NCI-H526 (cell line): ENCODE measurements around the gene MUSTN1.

ENCODE experiments used
- DNase-seq, 2 experiments: peaks; one replicate each; lab custom pipeline; 2025; lab: John Stamatoyannopoulos, UW

The MUSTN1 gene

DNA sequence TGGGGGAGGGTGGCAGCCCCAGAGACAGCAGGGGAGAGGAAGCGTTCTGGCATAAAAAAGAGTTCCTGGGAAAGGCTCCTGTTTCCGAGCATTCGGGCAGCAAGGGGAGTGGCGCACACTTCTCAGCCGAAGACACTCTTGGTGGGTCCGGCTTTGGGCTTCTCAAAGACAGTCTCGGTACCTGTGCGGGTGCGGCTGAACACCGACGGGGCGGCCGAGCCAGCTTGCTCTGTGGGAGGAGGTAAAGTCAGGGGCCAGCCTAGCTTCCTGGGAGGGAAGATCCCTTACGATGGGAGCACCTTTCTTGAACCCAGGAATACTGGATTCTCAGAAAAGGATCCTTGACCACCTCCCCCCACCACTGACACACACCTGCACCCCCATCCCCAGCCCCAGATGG is 1.6 kb downstream of the MUSTN1 start:
- DNase-seq, result no peak

DNA sequence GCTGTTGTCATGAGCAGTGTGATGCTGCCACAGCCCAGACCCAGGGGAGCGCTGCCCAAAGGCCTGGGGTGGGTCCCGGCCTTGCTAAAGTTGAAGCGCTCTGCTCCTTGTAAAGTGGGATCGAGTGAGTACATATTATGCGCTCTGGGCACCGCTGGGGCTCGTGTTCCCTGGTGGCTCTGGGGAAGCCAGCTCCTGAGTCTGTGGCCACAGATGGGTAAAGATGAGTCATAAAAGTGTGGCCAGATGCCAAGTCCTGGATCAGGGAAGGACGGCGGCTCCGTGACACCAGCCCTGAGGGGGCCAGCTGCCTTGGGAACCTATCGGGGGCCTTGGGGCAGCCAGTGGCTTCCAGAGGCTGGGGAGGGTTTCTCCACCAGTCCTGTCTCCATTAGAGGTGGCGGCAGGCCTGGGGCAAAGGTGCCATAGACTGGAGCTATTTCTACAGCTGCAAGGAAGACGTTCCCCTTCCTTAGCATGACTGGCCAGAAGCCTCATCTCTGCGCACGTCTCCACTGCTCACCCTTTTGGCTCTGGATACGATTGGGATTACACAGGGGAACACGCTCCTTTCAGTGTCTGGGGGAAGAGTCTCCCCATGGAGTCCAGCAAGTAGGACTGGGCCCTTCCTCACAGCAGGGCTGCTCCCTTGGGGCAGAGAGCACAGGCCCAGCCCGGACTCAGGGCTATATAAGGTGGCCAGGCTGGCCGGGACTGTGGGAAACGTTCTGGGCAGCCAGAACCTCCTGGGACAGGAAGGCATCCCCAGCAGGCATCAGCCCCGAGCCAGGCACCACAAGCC is 3.1 kb downstream of the MUSTN1 start:
- DNase-seq, result no peak

DNA sequence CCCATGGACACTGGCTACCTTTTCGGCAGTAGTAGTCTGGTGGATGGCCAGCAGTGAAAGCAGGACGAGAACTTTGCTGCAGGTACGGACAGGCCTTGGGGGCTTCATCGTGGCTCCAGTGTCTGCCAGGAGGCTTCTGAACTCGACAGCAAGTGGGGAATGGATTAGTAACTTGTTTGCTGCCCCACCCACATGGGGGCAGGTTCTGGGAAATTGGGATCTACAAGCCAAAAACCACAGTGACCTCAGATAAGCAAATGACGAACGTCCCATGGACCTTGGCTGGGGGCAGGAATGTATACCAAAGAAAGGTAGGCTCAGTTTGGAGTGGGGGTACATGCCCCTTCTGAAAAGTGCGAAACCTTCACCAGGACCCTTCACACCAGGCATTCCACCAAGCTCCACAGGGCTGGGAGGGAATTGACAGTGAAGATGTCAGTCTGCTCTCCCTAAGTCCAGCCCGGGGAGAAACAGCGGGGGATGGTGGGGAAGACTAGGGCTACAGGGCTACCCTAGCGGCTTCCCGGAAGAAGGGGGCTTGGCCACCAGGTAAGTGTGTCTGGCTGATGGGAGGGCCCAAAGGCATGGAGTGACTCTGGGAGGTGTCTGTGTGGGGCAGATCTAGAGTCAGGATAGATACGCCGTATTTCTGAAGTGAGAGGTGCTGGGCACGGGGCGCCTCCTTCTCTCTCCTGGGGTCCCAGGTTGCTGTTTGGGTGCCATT is 4.1 kb downstream of the MUSTN1 start, which contains the start of gene ITIH4:
Gene ITIH4, minus strand, starts transcription at position 138 of the 724 bp plus-strand sequence. Its CDS starts 30 bp downstream, at position 108.
- no peak for DNase-seq

DNA sequence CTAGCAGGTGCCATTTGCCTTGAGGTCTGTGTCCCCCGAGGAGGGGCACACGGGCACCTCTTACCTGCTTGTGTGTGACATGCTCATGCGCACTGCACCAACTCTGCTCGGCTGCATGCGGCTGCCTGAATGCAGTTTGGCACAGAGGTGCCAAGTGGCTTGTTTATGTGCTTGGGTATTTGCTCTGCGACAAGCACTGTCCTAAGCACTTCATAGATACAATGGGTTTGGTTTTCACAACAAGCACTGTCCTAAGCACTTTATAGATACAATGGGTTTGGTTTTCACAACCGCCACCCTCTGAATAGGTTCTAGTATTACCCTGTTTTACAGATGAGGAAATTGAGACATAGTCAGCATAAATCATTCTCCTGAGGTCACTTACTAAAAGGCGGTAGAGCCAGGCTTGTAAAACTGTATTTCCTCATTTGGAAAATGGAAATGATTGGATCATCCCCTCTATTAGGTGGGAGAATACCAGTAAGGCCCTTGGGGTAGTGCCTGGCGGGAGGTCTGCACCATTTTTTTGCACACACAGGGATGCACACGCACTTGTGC is 4.8 kb downstream of the MUSTN1 start:
- no peak for DNase-seq

DNA sequence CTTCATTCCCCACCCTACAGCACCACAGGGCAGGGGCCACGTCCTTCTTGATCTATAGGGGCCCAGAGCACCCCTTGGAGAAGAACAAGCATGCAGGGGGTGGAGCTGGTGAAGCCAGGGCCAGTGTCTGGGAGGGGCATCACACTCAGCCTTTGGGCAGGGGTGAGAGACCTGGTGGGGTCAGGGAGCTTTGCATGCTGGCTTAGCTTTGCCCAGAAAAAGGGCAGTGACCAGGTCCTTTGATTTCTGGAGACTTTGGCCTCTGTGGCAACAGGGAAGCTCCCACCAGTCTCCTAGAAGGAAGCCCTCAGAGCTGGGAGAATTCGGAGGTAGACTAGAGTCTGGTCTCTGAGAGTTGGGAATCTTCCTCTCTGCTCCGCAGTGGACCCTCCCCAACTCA is 5.3 kb downstream of the MUSTN1 start:
- DNase-seq, result no peak

DNA sequence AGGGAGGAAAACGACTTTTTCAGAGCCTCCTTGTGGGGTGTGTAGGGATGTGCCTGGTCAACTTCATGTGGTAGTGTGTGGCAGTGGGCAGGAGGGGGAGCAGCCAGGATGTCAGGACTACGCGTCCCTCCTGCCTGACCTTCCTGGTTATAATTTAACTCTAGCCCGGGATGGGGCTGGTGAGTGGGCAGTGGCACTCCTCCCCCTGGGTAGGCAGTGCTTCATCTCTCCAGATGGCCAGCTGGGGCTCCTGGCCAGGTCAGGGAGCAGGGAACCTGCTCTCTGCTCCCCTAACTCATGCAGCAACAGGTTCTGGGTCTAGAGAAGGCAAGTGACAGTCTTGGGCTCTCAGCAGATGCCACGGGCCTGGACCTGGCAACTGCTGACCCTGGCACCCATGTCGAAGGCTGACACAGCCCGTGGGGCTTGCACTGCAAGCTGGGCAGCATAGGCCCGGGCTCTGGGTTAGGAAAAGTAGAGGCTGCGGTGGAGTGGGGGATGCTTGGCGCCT is 6.9 kb downstream of the MUSTN1 start:
- DNase-seq, result no peak

DNA sequence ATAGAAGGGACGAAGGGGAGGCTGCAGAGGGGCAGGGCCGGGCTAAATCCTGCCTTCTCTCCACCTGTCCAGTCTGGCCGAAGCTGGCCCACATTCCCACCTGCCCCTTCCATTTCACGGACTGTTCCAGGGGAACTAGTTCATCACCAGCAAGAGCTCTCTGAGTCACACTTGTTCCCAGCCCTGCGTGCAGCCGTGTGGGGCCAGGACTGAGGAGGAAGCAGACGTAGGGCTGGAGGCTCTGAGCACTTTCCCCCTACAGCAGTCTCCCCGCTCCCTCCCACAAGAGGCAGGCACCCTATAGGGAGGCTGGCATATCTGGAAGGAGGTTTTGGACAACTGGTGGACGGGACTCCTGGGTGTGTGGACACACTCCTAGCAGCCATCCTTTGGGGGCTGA is 7.4 kb downstream of the MUSTN1 start:
- DNase-seq, result no peak

DNA sequence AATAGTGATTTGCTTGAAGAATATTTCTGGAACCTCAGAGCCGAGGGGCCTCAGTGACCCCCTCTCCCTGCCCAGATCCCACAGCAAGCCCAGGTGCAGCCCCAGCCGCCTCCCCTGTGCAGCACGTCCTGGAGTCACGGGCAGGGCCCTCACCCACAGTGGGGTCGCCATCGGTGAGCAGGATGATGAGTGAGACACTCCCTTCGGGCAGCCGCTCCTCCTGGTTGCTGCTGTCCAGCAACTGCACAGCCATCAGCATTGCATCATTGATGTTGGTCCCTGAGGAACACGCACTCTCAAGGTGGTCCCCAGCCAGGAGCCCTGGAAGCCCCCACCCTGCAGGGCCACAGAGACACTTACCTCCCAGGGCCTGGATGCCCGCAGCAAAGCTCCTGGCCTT is 10.8 kb downstream of the MUSTN1 start:
- DNase-seq, result no peak

DNA sequence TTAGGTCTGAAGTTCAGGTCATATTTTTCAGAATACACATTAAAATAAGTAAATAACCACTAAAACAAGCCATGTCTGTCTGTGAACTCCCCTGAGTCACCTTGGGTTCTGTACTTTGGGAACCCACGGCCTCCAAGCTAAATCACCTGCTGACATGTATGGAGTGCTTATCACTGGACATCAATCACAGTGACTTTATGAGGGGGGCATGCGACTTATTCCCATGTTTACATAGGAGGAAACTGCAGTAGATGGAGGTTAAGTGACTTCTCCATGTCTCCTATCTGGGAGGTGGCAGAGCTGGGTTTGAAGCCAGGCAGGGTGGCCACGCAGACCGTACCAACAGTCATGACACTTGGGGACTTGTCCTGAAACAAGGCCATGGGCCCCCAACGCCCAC is 12.5 kb downstream of the MUSTN1 start:
- no peak for DNase-seq

DNA sequence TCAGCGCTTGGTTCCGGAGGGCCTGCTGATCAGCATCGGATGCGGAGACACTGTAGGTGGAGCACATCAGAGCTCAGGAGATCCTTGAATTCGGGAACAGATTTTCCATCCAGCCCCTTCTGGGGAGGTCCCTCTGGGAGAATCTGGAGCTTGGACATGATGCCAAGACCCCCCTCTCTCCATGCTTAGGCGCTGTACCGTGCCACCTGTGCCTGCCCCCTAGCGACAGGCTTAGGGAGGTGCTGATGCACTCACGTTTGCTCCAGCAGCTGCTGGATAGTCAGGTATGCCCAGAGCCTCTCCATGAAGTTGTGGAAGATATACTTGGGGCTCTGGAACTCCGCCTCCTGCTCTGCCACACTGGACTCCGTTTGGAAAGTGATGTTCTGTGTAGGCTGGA is 14.1 kb downstream of the MUSTN1 start:
- peak; percentile 19 to 63 for DNase-seq

DNA sequence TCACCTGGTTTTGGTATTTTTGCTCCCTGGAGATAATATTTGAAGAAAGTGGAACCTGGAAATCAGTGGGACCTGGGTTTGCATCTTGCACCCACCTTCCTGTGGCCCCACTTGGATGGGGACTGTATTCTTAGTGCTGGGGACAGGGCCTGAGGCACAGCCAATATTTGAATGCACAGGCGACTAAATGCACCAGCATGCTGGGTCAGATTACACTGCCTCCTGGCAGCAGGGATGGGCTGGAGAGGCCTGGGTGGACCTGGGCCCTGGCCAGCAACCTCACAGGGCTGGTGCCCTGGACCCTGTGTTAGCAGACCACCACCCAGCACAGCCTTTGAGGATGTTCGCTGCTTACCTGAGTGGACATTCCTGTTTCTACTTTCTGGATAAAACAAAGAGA is 14.9 kb downstream of the MUSTN1 start:
- DNase-seq, result peak in 1 of 2 experiments; percentile 39

DNA sequence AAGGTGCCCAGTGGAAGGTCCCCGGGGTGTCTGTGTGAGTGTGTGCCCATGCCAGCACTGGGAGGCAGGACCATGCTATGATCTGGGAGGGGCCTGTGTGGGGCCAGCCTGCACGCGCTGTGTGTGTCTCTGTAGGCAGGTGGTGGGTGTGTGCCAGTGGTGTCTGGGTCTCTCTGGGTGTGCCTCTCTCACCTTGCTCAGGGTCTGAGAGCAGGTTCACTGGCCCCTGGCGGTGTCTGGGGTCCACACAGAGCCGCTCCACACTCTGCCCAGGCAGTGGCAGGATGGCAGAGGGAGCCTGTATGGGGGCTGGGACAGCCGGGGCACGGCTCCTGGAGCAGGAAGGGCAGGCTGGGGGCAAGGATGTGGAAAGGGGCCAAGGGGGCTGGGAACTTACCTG is 17.0 kb downstream of the MUSTN1 start:
- DNase-seq, result no peak

DNA sequence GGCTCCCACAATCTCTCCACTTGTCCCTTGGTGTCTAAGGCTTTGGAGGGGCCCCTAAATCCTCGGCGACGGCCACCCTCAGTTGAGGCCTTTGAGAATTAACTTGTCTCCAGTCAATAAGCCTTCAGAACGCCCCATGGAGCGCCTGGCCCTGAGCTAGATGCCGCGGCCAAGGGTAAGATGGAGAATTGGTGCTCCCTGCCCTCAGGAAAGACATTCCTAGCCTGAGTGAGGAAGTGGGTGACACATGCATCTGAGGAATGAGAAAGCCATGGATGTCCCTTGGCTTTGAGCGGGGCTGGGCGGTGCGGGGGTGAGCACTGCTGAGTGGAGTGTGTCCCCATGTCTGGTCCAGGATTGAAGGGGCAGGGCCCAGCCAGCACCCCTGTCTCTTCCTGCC is 17.6 kb downstream of the MUSTN1 start:
- no peak for DNase-seq

DNA sequence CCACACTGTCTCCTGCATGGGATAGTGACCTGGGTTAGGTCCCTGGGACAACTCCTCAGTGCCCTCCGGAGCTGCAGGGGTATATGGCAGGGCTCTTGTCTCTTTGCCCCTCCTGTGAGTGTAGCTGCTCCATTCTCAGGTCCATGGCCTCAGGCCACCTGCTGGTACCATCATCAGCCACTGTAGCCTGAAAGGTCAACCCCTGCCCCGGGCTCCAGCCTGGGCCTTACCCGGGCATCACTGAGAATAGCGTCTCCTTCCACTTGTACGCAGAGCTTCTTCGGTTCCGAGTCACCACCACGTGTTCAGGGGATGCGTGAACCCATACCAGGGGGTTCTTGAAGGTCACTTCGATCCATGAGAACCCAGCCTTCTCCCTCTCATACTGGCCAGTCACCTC is 18.2 kb downstream of the MUSTN1 start:
- DNase-seq, result no peak

DNA sequence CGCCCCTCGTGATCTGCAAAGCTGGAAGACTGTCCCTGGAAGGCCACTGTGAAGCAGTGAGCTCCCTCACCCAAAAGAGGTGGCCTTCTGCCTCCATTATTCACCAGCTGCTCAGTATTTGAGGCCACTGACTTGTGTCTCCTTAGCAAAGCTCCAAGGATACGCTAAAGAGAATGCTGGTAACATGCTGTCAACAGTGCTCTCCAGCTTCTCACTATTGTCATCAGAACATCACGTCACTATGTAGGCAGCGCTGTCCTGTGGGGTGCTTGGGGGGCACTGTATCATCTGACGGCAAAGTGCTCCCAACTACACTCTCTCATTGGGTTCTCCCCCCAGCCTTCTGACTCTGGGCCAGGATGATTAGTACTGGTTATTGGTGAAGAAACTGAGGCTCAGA is 18.6 kb downstream of the MUSTN1 start:
- no peak for DNase-seq

DNA sequence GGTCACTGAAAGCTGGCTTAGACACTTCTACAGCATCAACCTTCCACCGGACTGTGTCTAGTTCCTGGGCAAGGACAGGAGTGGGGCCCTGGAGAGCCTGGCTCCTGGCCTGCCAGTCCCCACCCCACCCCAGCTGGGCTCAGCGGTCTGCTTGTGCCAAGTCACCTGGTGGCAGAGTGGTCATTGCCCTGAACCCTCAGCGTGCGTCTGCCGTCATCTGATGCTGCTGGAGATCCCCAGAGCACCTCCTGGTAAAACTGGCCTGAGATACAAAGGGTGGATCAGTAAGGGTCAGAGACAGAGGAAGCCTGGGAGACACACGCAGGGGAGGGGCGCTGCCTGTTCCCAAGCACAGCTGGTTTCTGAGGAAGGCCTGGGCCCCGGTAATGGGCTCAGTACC is 21.0 kb downstream of the MUSTN1 start:
- no peak for DNase-seq

DNA sequence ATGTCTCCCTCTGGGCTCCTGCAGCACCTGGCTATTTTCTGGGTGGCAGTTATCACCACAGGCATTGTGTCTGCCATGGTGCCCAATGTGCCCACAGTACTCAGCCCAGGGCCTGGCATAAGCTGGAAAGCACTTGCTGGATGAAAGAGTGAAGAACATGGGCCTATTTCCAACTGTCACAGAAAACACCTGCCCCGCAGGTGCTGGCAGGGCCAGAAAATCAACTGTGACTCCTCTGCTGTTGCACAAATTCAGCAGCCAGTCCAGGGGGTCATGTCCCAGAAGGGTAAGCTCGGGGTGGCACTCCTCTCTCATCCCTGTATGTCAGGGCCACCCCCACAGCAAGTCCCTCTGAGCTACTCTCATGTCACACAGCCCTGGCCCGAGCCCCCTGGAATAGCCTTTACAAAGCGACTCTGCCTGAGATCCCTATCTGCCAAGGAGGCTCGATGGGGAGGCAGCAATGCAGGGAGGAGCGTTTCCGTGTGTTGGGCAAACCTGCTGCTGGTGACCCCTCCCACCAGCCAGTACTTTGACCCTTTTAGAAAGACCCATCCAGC is 23.3 kb downstream of the MUSTN1 start:
- no peak for DNase-seq

DNA sequence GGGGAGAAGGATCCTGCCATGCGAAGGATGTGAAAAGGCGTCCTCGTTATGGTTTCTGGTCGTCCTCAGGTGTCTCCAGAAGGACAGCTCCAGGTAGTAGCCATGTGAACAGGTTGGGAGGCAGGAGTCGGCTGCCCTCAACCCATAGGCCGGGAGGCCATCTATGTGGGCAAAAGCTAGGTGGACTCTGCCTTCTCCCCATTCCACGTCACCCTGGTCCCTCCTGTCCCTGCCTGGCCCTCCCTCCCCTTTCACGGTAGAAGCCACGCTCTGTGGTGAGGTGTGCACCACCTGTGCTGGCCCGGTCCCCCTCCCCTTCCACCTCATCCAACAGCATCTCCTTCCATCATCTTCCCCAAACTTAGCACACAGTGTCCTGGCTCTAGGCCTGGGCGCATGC is 23.9 kb downstream of the MUSTN1 start:
- no peak for DNase-seq

DNA sequence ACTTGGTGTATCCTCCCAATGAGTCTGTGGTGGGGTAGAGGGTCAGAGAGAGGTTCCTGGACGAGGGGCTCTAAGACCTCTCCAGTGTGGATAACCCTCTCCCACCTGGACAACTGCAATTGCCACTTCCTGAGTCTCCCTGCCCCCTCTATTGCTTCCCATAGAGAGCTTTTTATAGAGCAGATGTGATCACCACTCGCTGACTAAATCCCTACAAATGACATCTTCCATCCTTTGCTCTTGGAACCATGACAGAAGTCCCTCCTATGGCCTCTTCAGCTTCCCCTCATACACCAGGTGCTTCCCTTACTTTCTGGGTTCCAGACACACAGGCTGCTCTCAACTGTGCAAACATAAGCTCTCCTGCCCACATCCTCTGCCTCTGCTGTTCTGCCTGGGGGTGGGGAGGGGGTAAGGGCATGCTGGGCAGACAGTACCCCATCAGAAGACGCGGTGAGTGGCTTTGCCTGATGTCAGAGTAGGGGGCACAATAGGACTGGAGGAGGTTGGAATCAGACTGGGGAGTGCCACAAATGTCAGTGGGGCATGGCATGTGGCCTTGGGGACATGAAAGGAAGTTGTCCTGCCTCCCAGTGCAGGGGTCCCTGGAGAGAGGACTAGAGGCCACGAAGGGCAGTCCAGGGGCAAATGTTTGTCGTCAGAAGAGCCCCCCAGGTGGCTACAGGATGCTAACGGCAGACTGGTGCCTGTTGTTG is 25.0 kb downstream of the MUSTN1 start:
- no peak for DNase-seq

DNA sequence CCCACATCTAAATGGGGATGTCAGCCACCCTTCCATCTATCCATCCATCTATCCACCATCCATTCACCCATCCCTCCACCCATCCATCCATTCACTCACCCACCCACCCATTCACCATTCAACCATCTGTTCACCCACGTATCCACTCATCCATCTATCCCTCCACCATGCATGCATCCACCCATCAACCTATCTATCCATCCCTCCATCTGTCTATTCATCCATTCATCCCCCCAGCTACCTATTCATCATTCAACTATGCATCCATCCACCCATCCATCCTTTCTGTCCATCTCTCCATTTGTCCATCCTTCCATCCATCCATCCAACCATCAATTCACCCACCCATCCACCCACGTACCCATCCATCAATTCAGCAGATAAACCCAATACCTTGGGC is 25.7 kb downstream of the MUSTN1 start:
- DNase-seq, result no peak

DNA sequence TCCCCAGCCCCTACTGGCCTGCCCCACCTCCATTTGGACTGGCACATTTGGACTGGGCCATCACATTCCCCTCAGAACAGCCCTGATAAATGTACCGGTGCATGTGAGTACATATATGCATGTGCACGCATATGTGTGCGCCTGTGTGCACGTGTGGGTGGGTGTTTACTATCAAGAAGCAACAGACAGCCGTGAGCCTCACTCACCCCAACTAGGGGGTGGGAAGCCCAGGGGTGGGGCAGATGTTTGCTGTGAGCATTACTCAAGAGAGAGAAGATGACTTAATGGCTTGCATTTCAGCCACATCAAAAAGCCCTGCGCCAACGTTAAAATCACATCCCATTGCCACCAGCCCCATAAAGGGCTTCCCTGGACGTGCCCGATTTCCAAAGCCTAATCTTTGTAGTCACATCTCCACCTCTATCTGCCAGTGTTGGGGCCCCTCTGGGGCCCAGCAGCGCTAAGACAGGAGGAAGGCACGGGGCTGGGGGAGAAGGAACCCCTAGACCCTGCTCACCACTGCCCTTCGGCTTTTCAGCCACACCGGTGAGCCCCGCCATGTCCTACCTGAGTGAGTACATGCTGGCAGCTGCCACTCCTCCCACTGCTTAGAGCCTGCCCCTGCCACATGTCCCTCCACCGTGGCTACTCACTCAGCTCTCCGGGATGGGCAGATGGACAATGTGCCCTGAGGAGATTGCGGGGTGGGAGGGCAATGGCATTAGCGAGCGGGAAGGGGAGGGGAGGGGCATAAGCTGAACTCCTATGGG is 29.4 kb downstream of the MUSTN1 start:
- no peak for DNase-seq
